ENCODE measurements around the gene ASXL2.

- TF ChIP-seq ZNF274 (IDR thresholded peaks at IDR 0.05; ENCODE audit: low read depth, low read length) (no peak), YY1 (IDR thresholded peaks at IDR 0.05; ENCODE audit: insufficient read depth, insufficient read length) (no peak), SUZ12 (IDR thresholded peaks at IDR 0.05; ENCODE audit: extremely low read depth, insufficient read depth, insufficient read length) (no peak)
Observed at GRCh38 chr2:25784404-25784803, 93.9 kb downstream of the ASXL2 start.

All from NT2/D1 (cell line).